Measurements from ENCODE around the gene CFAP126.
A peak's percentile ranks its signal among the peaks of the same experiment; 100 is the strongest.
"Not testable (repeated sequence)": the region's sequence is repeated elsewhere in the genome, so short reads cannot be mapped to it uniquely, and the experiment has no call there.

The CFAP126 gene

DNA sequence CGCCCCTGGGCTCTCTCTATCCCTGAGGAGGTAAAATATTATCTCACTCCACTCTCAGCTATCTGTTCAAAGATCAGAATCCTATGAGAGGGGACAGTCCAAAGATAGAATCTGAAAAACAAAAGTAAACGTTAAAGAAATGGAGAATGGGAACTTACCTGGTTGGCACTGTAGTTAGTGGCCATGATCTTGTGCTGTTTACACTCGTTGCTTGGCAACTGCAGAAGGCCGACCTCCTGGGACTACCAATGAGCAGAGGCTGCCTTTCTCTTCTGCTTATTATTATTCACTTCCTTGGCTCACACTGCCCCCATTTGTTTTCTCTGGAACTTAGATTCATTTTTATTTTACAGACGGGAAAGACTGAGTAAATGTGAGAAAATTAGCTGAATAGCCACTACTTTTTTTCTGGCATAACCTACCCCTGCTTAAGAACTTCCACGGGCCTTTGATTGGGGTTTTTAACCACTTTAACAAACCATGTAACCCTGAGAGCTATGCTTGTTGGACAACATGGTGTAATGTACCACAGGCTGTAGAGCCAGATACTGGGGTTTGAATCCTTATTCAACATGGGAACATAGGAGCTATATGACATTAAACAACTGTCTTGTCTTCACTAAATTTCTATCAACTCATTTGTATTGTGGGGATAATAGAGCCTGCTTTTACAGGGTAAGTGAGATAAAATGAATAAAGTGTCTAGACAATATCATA lies at the start of gene CFAP126:
TSS of gene CFAP126 (minus strand) at position 193 of the 717 bp plus-strand sequence. CDS start at position 185, 8 bp downstream.
- DNase-seq (ENCODE audit: low read depth) = no peak

GRCh38 chr1:161413050-161413449 lies 45.4 kb upstream of the CFAP126 start:
- DNase-seq (ENCODE audit: low read depth) = not testable (repeated sequence)

DNA sequence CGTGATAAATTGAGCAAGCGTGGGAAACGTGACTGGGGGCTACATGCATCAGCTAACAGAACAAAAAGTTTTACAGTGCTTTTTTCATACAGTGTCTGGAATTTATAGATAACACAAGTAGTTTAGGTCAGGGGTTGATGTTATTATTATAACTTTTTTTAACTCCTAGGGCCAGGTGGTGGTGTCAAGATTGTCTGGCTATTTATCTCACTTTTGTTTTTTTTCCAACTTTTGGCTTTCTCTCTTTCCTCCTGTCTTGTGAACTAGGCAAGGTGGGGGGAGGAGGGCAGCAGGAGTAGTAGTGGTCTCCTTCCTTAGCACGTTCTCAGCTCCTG lies 42.9 kb upstream of the CFAP126 start:
- DNase-seq (ENCODE audit: low read depth) = not testable (repeated sequence)

DNA sequence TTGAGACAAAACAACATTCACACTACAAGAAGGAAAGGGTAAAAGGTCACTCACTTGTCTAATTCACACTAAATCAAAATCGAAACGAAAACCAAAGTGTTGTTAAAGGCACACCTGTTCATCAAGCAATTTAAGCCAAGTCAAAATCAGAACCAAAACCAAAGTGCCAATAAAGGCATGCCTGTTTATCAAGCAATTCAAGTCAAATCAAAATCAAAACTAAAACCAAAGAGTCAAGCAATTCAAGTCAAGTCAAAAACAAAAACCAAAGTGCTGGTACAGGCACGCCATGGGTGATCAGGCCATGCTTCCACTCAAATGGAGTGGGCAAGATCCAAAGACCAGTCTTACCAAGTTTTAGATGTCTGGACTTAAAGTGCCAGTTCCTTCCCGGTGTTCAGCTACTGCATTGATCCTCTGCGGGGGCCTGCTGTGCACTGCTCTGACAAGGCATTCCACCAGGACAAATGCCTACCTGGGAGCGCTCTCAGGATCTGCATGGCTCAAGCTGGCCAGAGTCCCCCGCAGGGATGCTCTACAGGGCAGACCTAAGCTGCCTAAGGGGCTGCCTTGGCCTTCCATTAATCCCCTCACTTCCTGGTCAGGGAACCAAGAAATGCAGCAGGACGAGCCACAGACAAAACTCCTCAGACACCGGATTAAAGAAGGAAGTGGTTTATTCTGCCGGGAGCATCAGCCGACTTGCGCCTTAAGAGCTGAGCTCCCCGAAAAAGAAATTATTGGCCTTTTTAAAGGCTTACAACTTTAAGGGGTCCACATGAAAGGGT lies 42.4 kb upstream of the CFAP126 start:
- DNase-seq (ENCODE audit: low read depth) = not testable (repeated sequence)

GRCh38 chr1:161408429-161409052 lies 40.9 kb upstream of the CFAP126 start:
- no peak for DNase-seq (ENCODE audit: low read depth)

DNA sequence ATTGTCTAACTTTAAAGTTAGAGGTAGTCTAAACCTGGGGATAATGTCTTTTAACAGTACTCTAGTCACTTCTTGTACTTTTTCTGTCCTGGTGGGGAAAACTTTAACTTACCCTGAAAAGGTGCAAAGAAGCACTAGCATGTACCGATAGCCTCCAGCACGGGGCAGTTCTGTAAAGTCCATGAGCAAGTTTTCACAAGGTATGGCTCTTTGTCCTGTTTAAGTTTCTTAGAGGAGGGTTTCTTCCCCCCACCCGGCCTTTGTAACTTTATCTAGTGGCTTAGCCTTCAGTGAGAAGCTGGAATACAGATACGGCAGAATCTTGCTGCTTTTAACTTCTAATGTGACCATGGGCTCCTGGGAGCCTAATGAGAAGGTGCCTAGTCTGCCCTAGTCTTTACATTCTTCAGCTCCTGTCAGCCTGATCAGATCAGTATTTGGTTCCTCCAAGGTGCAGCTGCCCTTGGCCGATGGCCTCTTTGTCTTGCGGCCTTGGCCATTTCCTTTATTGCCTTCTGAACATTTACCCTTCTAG lies 39.8 kb upstream of the CFAP126 start:
- DNase-seq (ENCODE audit: low read depth) = no peak

- DNase-seq (ENCODE audit: low read depth) = not testable (repeated sequence)
Measured at GRCh38 chr1:161406551-161406950, 38.9 kb upstream of the CFAP126 start.

DNA sequence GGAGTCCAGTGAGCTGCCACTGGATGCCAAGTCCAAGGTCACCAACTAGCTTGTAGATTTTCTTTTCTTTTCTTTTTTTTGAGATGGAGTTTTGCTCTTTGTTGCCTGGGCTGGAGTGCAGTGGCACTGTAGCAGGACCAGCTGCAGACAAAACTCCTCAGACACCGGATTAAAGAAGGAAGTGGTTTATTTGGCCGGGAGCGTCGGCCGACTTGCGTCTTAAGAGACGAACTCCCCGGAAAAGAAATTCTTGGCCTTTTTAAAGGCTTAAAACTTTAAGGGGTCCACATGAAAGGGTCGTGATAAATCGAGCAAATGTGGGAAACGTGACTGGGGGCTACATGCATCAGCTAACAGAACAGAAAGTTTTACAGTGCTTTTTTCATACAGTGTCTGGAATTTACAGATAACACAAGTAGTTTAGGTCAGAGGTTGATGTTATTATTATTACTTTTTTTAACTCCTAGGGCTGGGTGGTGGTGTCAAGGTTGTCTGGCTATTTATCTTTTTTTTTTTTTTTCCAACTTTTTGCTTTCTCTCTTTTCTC lies 36.4 kb upstream of the CFAP126 start:
- DNase-seq (ENCODE audit: low read depth) = no peak

GRCh38 chr1:161402446-161402845 lies 34.8 kb upstream of the CFAP126 start:
- DNase-seq (ENCODE audit: low read depth) = no peak

- DNase-seq (ENCODE audit: low read depth) = peak; percentile 89
Measured at GRCh38 chr1:161399257-161399998, 31.8 kb upstream of the CFAP126 start.

DNA sequence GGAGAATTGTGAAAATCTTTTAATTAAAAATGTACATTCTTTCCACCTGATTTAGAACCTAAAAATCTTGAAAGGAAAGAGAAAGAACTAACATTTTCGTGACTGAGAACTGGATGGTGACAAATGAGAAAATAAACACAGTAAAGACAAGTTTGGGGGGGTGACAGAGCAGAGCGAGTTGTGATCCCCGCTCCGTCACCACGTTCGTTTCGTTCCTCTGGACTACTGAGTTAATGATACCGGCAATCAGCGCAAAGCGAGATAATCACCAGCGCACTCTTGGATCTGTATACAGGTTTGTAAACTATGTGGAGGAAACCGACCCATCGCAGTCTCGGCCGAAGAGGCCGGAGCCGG lies 31.2 kb upstream of the CFAP126 start:
- no peak for DNase-seq (ENCODE audit: low read depth)

- DNase-seq (ENCODE audit: low read depth) = not testable (repeated sequence)
Measured at GRCh38 chr1:161397038-161397437, 29.4 kb upstream of the CFAP126 start.

- DNase-seq (ENCODE audit: low read depth) = no peak
Measured at GRCh38 chr1:161393151-161393550, 25.5 kb upstream of the CFAP126 start.

GRCh38 chr1:161391611-161392010 lies 23.9 kb upstream of the CFAP126 start:
- DNase-seq (ENCODE audit: low read depth) = no peak

GRCh38 chr1:161391136-161391535 lies 23.5 kb upstream of the CFAP126 start:
- not testable (repeated sequence) for DNase-seq (ENCODE audit: low read depth)

GRCh38 chr1:161390559-161390858 lies 22.8 kb upstream of the CFAP126 start:
- DNase-seq (ENCODE audit: low read depth) = no peak

GRCh38 chr1:161389691-161390558 lies 22.2 kb upstream of the CFAP126 start:
- peak; percentile 89 for DNase-seq (ENCODE audit: low read depth)

GRCh38 chr1:161389158-161389557 lies 21.5 kb upstream of the CFAP126 start:
- DNase-seq (ENCODE audit: low read depth) = not testable (repeated sequence)

GRCh38 chr1:161388639-161389038 lies 21.0 kb upstream of the CFAP126 start:
- no peak for DNase-seq (ENCODE audit: low read depth)

- DNase-seq (ENCODE audit: low read depth) = no peak
Measured at GRCh38 chr1:161382214-161383019, 14.7 kb upstream of the CFAP126 start.
